HG02759 (cell line): ENCODE data around the gene MROH8.
"Not testable (repeated sequence)": the region's sequence is repeated elsewhere in the genome, so short reads cannot be mapped to it uniquely, and the experiment has no call there.

Experiments
- ATAC-seq: cut with Tn5 transposase; IDR thresholded peaks from one replicate; pipeline ENCODE4 v1.9.1; 2021; ENCODE audit warnings: mild to moderate bottlenecking, moderate library complexity; ENCODE audit not compliant: unreplicated experiment

The MROH8 gene

DNA sequence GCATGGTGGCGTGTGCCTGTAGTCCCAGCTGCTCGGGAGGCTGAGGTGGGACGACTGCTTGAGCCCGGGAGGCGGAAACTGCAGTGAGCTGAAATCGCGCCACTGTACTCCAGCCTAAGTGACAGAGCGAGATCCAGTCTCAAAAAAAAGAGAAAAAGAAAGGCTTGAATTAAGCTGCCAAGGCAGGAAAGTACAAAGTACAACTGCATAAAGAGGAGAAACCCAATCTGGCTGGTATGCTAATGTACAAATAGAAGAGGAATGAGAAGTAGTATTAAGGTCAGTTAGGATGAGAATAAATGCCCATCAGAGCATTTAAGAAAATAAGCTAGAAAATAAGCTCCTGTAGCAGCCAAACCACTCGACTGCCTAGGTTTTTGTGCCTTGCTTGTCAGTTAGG lies 23.4 kb downstream of the MROH8 start:
- ATAC-seq = no peak

DNA sequence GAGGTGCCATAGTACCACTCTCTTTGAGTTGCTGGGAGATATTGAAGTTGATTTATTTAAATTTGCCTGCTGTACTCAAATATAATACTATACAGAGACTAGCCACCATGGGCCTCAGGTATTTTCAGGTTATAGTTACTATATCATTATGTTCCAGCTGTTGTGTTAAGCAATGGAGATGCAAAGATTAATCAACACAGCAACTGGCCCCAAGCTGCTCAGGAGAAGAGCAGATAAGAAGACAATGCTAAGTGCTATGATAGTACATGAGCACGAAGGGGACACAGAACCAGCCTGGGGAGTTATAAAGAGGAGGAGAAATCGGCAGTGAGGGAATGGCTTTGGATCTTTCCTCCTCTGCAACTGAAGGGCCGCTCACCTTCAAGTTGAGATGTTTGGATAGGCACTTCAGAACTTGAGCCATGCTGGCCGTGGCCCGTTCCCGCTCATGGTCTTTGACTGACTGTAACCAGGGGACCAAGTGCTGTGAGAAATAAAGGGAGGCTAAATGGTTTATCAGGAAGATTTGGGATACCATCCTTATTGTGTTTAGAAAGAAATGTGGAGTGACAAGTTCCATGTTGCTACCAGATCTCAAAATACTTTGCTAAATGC lies 24.6 kb downstream of the MROH8 start:
- ATAC-seq = no peak

DNA sequence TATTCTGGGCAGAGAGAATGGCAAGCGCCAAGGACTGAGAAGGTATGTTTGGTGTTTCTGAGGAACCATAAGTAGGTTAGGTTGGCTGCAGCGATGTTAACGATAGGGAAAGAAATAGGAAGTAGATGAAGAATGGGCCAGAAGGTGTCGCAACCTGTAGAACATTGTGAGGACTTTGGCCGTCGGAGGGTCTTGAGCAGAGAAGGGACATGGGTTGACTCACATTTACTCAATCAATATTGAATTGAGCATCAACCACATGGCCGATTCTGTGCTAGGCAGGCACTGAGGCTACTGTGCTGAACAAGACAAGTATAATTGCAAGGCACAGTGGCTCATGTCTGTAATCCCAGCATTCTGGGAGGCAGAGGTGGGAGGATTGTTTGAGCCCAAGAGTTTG lies 27.1 kb downstream of the MROH8 start:
- ATAC-seq = no peak

DNA sequence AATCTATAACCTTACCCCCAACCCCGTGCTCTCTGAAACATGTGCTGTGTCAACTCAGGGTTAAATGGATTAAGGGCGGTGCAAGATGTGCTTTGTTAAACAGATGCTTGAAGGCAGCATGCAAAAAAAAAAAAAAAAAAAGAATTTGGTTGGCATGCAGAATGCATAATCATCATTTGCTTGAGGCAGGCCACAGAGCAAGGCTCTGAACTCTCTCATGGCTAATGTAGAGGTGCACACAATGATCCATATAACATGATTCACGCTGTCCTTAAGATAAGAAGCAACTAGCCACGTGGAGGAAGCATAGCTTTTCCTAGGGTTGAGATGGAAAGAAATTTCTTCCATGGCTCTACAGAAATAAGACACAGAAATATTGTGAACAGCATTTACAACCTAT lies 27.8 kb downstream of the MROH8 start:
- ATAC-seq = no peak

- not testable (repeated sequence) for ATAC-seq
These were observed 28.5 kb downstream of the MROH8 start for GRCh38 chr20:37150864-37151263.

- ATAC-seq = no peak
These were observed 32.1 kb downstream of the MROH8 start for GRCh38 chr20:37147250-37147649.

DNA sequence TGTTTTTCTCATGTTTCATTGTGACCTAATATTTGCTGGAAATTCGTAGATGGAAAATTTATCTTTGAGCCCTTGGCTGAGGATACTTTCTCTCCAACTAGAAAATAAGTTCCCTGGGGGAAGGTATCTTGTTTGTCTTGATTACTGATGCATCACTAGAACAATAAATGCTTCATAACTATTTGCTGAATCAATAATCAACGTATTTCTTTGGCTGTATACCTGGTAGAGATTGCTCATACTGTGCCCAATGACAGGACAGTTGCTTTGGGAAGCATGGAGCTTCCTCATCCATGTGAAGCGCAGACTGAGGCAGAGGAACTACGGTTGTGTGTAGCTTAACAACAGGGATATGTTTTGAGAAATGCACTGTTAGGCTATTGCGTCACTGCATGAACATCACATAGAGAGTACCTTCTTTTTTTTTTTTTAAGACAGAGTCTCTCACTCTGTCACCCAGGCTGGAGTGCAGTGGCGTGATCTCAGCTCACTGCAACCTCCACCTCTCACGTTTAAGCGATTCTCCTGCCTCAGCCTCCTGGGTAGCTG lies 34.4 kb downstream of the MROH8 start:
- ATAC-seq = no peak

- ATAC-seq = no peak
These were observed 36.6 kb downstream of the MROH8 start for GRCh38 chr20:37142708-37143107.

DNA sequence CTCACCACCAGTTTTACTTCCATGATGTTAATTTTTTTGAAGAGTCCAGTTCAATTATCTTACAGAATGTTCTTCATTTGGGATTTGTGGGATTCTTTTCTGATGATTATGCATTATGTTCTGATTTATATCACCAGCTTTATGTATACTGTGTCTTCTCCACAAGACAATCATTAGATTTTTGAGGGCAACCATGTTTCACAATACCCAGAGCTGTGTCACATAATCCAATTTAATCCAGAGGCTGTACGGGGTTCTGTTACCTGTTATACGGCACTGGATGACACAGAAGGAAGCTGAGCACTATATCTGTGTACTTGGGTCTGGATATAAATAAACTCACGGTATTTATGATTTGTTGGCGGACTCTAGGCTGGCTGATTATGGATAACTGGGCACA lies 41.8 kb downstream of the MROH8 start:
- ATAC-seq = no peak

DNA sequence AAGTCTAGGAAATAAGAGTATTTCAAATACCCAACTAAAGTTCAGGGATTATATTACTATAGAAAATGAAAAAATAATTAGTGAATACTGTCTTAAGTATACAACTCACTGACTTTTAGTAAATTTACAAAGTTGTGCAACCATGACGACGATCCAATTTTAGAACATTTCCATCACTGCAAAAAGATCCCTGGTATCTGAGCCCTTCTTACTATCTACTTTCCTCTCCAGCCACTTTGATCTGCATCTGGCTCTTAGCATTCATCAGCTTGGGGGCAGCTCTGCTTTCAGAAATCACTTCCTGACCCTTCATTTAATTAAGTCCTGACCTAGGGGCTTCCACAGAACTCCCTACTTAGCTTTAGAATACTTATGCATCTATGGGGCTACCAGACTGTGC lies 45.4 kb downstream of the MROH8 start:
- no peak for ATAC-seq

DNA sequence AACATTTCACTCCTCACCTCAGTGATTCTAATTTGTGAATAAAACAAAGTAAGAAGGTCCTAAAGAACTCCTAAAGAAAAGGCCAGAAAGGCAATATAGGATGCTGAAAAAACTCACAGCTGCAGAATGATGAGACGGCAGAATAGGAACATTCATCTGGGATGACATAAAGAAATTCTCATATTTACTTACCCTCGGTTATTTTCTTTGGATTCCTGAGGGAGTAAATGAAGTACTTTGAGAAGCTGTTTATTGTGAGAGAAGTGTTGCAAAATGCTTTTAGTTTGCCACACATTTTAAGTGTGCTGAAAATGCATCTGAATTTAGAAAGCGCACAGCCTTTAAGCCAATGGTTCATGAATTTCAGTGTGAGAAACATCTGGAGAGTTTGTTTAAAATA lies 47.9 kb downstream of the MROH8 start:
- ATAC-seq = no peak

DNA sequence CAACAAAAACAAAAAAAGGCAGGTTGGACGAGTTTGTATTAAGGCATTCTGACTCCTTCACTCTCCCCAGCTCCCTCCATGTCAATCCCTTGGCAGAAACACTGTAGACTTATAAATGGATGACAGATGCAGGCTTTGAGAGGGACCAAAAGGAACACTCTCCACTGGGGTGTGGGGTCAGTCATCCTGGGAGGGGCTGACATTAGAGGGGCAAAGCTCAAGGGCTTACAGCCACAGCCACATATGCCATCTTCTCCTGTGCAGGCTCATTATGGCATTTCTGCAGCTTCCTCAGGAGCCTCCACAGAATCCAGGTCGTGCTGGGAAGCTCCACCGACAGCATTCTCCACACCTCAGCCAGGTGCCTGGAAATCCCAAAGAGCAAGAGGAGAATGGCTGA lies 50.5 kb downstream of the MROH8 start:
- ATAC-seq = no peak

DNA sequence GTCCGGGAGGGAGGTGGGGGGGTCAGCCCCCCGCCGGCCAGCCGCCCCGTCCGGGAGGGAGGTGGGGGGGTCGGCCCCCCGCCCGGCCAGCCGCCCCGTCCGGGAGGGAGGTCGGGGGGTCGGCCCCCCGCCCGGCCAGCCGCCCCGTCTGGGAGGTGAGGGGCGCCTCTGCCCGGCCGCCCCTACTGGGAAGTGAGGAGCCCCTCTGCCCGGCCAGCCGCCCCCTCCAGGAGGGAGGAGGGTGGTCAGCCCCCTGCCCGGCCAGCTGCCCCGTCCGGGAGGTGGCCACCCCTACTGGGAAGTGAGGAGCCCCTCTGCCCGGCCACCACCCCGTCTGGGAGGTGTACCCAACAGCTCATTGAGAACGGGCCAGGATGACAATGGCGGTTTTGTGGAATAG lies 53.1 kb downstream of the MROH8 start:
- not testable (repeated sequence) for ATAC-seq

- no peak for ATAC-seq
These were observed 55.9 kb downstream of the MROH8 start for GRCh38 chr20:37123441-37123840.

GRCh38 chr20:37120497-37120896 lies 58.9 kb downstream of the MROH8 start:
- ATAC-seq = no peak

DNA sequence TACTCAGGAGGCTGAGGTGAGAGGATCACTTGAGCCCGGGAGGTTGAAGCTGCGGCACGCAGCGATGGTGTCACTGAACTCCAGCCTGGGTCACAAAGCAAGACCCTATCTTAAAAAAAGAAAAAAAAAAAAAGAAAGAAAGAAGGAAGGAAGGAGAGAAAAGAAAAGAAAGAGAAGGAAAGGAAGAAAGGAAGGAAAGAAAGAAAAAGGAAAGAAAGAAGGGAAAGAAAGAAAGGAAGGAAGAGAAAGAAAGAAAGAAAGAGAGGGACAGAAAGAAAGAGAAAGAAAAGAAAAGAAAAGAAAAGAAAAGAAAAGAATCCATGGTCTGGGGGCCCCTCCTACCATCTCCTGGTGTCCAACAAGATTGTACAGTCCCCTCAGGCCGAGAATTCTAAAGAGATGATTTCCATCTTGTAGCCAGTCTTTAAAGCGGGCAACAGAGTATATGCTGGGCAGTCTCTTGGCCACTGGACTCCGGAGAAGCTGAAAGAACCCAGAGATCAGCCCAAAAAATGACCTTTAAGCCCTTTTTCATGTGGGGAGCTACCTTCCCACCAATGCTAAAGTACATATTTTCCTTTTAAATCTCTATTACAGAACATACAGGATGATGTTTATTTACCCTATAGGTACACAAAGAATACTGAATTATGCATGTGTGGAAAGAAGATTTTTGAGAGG lies 59.9 kb downstream of the MROH8 start:
- ATAC-seq = no peak

GRCh38 chr20:37114012-37114411 lies 65.3 kb downstream of the MROH8 start:
- ATAC-seq = no peak

DNA sequence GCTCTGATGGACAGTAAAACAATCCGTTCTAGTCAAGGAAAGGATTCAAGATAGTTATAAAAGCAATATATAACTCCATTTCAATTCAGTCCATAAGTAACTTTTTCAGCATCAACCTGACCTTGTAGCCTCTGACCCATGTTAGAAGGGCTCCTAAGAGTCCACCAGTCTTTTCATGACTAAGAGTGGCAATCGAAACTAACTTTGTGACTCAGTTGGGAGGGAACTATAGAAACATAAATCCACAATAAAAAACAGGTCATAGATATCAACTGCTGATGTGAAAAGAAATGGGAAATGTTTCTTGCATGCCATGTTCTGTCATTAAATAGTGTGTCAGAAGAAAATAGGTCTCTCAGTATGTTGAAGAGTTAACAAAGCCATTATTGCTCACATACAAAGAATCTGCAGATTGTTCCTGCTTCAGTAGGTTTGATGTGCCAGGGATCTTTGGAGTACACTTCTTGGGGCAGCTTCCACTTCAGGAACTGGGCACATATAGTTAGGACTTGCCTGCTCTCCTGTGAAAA lies 67.4 kb downstream of the MROH8 start:
- ATAC-seq = no peak

- ATAC-seq = no peak
These were observed 70.7 kb downstream of the MROH8 start for GRCh38 chr20:37108676-37109075.

DNA sequence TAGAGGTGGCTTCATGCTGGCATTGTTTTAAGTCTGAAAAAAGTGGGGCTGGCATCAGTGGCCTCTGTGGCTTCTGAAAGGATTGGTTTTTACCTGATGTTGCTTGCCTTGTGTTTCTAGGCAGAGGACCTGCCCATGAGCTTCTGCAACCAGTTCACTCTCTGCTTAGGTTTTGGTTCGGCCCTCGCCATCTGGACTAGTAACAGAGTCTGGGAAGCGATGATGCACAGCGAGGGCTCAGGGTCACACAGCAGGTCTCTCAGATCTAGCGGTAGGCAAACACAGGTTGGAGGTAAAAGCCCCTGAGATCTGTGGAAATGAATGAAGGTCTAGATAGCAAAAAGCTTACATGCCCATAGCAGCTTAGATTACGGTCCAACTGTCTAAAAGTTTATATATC lies 76.8 kb downstream of the MROH8 start:
- ATAC-seq = no peak

DNA sequence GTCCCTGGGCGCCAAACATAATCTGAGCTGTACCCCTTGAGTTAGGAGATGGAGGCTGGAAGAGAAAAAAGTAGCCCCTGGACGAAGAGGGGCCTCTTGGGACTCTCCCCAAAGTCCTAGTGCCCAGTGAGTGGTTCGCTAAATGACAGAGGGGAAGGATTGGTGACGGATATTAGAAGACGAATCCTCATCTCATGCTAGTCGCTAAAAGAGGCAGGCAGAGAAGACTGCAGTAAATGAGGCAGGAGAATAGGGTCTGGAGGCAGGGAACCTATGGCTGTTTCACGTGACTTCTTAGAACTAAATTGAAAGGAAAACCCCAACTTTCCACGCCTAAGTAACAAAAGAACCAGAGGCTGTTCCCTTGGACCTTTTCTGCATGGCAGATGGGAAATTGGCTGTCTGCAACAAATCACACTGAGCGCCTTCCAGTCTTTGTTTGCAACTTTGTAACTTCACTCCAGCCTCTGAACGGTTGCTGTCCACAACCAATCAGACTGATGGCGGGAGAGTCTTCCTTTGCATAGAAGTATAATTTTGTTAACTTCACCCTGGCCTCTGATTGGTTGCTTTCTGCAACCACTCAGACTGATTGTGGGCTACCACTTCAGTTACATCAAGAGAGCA lies 82.8 kb downstream of the MROH8 start:
- no peak for ATAC-seq
